Measurements from ENCODE around the gene STK17A.

DNA sequence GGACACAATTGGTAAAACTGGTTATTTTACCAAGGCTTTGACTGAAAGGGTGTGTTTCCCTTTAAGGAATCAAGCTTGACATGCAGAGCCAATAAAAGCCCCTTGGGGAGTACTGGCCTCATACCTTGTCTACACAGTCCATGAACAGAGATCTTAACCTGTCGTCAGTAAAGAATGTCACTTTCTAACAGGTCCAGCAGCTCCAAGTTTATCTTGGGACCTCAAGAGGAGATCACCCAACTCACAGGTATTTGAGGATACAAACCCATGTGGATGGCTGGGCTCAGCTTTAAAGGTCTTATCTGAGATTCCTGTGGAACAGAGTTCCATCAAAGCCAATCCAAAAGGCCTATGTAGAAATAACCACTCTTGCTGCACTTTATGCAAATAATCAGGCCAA is 85.1 kb downstream of the STK17A start:
- TF ChIP-seq EZH2phosphoT487 (IDR thresholded peaks at IDR 0.05; ENCODE audit: borderline replicate concordance): no peak
- TF ChIP-seq, protein P1, sequence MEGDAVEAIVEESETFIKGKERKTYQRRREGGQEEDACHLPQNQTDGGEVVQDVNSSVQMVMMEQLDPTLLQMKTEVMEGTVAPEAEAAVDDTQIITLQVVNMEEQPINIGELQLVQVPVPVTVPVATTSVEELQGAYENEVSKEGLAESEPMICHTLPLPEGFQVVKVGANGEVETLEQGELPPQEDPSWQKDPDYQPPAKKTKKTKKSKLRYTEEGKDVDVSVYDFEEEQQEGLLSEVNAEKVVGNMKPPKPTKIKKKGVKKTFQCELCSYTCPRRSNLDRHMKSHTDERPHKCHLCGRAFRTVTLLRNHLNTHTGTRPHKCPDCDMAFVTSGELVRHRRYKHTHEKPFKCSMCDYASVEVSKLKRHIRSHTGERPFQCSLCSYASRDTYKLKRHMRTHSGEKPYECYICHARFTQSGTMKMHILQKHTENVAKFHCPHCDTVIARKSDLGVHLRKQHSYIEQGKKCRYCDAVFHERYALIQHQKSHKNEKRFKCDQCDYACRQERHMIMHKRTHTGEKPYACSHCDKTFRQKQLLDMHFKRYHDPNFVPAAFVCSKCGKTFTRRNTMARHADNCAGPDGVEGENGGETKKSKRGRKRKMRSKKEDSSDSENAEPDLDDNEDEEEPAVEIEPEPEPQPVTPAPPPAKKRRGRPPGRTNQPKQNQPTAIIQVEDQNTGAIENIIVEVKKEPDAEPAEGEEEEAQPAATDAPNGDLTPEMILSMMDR (conservative IDR thresholded peaks at IDR 0.05; ENCODE audit: low read length): no peak
